Kidney epithelial cell (primary cell): ENCODE data around the gene RYR3. TPM values are rescaled to one million over a fixed set of nuclear protein-coding genes. Genes with fewer than 3 reads are reported as not detected.

ENCODE experiments used
- DNase-seq: peaks from one replicate; pipeline ENCODE4 v3.0.0-alpha.2; 2010; ENCODE audit warnings: low read depth
- H3K27me3 ChIP-seq: 2 replicates; pipeline ENCODE4 v1.6.0; 2011; ENCODE audit warnings: low read length; ENCODE audit not compliant: control insufficient read depth, insufficient read depth
- H3K36me3 ChIP-seq: 2 replicates; pipeline ENCODE4 v1.5.1; 2011; ENCODE audit warnings: low read length; ENCODE audit not compliant: control insufficient read depth, insufficient read depth
- H3K4me3 ChIP-seq: 2 replicates; pipeline ENCODE4 v1.5.1; 2011; ENCODE audit warnings: low read depth, mild to moderate bottlenecking, control low read depth, low read length
- CTCF ChIP-seq: IDR thresholded peaks from 2 replicates; pipeline ENCODE4 v1.5.1; 2011; ENCODE audit warnings: mild to moderate bottlenecking, moderate library complexity, low read length, control low read depth, inconsistent platforms; ENCODE audit not compliant: insufficient read depth, poor library complexity, severe bottlenecking
- total RNA-seq: library from RNA; depleted of rRNA; stranded (reverse); fragments of >200 nt; gene quantifications from 2 replicates; pipeline ENCODE4 v1.2.3, GENCODE V29; 2015

RYR3 gene
- total RNA-seq, 1 donor from 2014 or later: 0.50 TPM

GRCh38 chr15:33840615-33841014 lies 529.8 kb downstream of the RYR3 start:
- no peak for DNase-seq
- Histone ChIP-seq H3K36me3 (no peaks in the 10 kb centered on the region), H3K4me3 (no peak overlapping the region), H3K27me3 (no peaks in the 10 kb centered on the region)
- TF ChIP-seq CTCF: no peak

DNA sequence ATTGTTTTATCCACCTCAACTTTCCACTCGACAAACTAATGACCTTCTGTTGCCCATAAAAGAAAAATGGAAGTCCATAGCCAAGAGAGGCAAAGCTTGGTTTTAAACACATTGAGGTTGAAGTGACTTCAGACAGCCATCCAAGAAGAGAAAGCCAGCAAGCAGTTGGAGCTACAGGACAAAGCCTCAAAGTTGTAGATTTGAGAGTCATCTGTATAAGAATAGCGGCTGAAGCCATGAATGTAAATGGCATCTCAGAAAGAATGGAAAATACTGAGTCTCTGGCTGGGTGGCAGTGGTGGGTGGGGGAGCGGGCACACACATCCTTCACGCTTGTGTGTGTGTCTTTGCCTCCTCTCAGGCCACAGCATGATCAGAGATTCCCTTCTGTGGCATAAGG lies 533.4 kb downstream of the RYR3 start:
- DNase-seq: no peak
- Histone ChIP-seq H3K36me3 (no peaks in the 10 kb centered on the region), H3K4me3 (no peak overlapping the region), H3K27me3 (no peaks in the 10 kb centered on the region)
- no peak for TF ChIP-seq CTCF

GRCh38 chr15:33844597-33844996 lies 533.8 kb downstream of the RYR3 start:
- DNase-seq: no peak
- no peak for TF ChIP-seq CTCF
- H3K27me3 ChIP-seq: no peaks in the 10 kb centered on the region
- H3K36me3 ChIP-seq: no peaks in the 10 kb centered on the region
- H3K4me3 ChIP-seq: no peak overlapping the region

GRCh38 chr15:33846142-33846541 lies 535.4 kb downstream of the RYR3 start:
- DNase-seq: no peak
- TF ChIP-seq CTCF: no peak
- Histone ChIP-seq H3K27me3 (no peaks in the 10 kb centered on the region), H3K4me3 (no peak overlapping the region), H3K36me3 (no peaks in the 10 kb centered on the region)

GRCh38 chr15:33846862-33847261 lies 536.1 kb downstream of the RYR3 start:
- Histone ChIP-seq H3K36me3 (no peaks in the 10 kb centered on the region), H3K4me3 (no peak overlapping the region), H3K27me3 (no peaks in the 10 kb centered on the region)
- no peak for DNase-seq
- no peak for TF ChIP-seq CTCF

GRCh38 chr15:33848011-33848410 lies 537.2 kb downstream of the RYR3 start:
- Histone ChIP-seq H3K4me3 (no peak overlapping the region), H3K27me3 (no peaks in the 10 kb centered on the region), H3K36me3 (no peaks in the 10 kb centered on the region)
- no peak for TF ChIP-seq CTCF
- no peak for DNase-seq
